ENCODE data around the gene NPIPA3. TPM values are rescaled to one million over a fixed set of nuclear protein-coding genes. Genes with fewer than 3 reads are reported as not detected.
A peak's percentile ranks its signal among the peaks of the same experiment; 100 is the strongest.
"Not testable (repeated sequence)": the region's sequence is repeated elsewhere in the genome, so short reads cannot be mapped to it uniquely, and the experiment has no call there.

The NPIPA3 gene
- total and polyA plus RNA-seq, 2 experiments from 2014 or later, result 2.2 TPM; not detected in 1

DNA sequence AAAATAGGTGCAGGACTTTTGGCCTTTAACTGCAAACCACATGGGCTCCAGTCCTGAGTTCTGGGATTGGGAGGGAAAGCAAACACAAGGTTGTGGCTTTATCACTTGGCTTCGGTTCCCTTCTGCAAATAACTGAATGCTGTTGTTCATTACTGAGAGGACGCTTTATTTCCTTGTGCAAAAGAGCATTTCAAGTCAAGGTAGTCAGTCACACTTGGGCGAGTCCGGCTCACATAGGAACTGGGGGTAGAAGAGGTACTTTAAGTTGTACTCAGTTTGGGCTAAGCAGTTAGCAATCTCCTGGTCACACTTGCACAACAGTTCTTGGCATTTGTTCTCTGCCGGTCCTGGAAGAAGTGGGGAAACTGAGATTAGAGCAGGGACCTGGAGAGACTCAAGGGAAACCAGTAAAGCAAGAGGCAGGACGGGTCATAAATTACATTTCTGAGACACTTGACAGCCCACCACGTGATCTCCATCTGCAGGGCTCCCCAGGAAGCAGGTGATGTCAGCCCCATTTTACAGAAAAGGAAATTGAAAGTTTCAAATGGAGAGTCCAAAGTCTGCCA lies 30.7 kb upstream of the NPIPA3 start:
- H3K4me1 ChIP-seq (ENCODE audit: low read depth), result no peaks in the 10 kb centered on the region
- no peaks in the 10 kb centered on the region for H3K9me3 ChIP-seq (ENCODE audit: low read depth)
- H3K27ac ChIP-seq, result no peak overlapping the region
- TF ChIP-seq, protein P1, sequence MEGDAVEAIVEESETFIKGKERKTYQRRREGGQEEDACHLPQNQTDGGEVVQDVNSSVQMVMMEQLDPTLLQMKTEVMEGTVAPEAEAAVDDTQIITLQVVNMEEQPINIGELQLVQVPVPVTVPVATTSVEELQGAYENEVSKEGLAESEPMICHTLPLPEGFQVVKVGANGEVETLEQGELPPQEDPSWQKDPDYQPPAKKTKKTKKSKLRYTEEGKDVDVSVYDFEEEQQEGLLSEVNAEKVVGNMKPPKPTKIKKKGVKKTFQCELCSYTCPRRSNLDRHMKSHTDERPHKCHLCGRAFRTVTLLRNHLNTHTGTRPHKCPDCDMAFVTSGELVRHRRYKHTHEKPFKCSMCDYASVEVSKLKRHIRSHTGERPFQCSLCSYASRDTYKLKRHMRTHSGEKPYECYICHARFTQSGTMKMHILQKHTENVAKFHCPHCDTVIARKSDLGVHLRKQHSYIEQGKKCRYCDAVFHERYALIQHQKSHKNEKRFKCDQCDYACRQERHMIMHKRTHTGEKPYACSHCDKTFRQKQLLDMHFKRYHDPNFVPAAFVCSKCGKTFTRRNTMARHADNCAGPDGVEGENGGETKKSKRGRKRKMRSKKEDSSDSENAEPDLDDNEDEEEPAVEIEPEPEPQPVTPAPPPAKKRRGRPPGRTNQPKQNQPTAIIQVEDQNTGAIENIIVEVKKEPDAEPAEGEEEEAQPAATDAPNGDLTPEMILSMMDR (IDR thresholded peaks at IDR 0.05; ENCODE audit: low read depth, low read length), result no peak
- no peaks in the 10 kb centered on the region for H3K27me3 ChIP-seq
- DNase-seq (ENCODE audit: low read depth in 1 of 2, low spot score in 1 of 2), result peak in 1 of 2 donors; percentile 10
- H3K4me3 ChIP-seq, result no peak overlapping the region
- peaks cover 6% of the 10 kb centered on the region for H3K36me3 ChIP-seq

DNA sequence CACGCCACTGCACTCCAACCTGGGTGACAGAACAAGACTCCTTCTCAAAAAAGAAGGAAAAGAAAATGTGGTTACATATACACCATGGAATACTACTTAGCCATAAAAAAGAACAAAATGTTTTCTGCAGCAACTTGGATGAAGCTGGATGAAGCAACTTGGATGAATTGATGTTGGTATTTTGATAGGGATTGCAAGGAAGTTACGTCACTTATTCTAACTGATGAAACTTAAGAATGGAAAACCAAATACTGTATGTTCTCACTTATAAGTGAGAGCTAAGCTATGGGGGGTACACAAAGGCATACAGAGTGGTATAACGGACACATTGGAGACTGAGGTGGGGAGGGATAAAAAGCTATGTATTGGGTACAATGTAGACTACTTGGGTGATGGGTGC lies 26.6 kb upstream of the NPIPA3 start:
- Histone ChIP-seq H3K36me3 (no peaks in the 10 kb centered on the region), H3K4me1 (ENCODE audit: low read depth) (no peaks in the 10 kb centered on the region), H3K4me3 (no peak overlapping the region), H3K27ac (no peak overlapping the region), H3K9me3 (ENCODE audit: low read depth) (no peaks in the 10 kb centered on the region), H3K27me3 (no peaks in the 10 kb centered on the region)
- TF ChIP-seq, protein P1 (IDR thresholded peaks at IDR 0.05; ENCODE audit: low read depth, low read length), result no peak
- DNase-seq (ENCODE audit: low read depth in 1 of 2, low spot score in 1 of 2), result no peak

DNA sequence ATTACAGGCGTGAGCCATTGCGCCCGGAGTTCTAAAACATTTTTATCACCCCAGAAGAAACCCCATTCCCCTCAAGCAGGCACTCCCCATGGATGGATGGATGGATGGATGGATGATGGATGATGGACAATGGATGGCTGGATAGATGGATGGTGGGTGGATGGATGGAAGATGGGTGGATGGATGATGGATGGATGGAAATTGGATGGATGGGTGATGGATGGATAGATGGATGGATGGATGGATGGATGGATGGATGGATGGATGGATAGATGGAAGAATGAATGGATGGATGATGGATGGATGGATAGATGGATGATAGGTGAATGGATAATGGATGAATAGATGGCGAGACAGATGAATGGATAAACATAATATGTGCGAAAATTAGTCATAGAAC lies 25.6 kb upstream of the NPIPA3 start:
- TF ChIP-seq, protein P1 (IDR thresholded peaks at IDR 0.05; ENCODE audit: low read depth, low read length), result no peak
- Histone ChIP-seq H3K27ac (no peak overlapping the region), H3K4me3 (no peak overlapping the region), H3K4me1 (ENCODE audit: low read depth) (no peaks in the 10 kb centered on the region), H3K27me3 (no peaks in the 10 kb centered on the region), H3K36me3 (no peaks in the 10 kb centered on the region), H3K9me3 (ENCODE audit: low read depth) (no peaks in the 10 kb centered on the region)
- no peak for DNase-seq (ENCODE audit: low read depth in 1 of 2, low spot score in 1 of 2)

DNA sequence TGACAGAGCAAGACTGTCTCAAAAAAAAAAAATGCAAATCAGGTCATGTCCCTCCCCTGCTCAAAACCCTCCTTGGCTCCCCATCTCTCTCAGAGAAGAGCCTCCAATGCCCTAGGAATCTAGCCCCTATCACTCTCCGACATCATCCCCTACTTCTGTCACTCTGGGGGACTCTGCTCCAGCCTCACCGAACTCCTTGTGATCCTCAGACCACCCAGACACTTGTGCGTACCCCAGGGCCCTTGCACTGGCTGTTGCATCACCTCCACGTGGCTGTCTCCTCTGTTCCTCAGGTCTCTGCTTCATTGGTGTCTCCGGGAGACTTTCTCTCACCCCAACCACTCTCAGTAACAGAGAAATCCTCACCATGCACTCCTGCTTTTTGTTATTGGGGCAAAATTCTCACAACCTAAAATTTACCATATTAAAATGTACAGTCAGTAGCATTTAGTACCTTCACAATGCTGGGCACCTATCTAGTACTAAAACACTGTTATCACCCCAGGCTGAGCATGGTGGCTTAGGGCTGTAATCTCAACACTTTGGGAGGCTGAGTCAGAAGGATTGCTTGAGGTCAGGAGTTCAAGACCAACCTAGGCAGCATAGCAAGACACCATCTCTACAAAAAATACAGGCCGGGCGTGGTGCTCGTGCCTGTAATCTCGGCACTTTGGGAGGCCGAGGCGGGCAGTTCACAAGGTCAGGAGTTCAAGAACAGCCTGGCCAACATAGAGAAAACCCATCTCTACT lies 24.3 kb upstream of the NPIPA3 start:
- no peak overlapping the region for H3K27ac ChIP-seq
- no peak overlapping the region for H3K4me3 ChIP-seq
- H3K9me3 ChIP-seq (ENCODE audit: low read depth), result no peaks in the 10 kb centered on the region
- TF ChIP-seq, protein P1 (IDR thresholded peaks at IDR 0.05; ENCODE audit: low read depth, low read length), result no peak
- no peaks in the 10 kb centered on the region for H3K36me3 ChIP-seq
- no peaks in the 10 kb centered on the region for H3K4me1 ChIP-seq (ENCODE audit: low read depth)
- DNase-seq (ENCODE audit: low read depth in 1 of 2, low spot score in 1 of 2), result no peak
- no peaks in the 10 kb centered on the region for H3K27me3 ChIP-seq

DNA sequence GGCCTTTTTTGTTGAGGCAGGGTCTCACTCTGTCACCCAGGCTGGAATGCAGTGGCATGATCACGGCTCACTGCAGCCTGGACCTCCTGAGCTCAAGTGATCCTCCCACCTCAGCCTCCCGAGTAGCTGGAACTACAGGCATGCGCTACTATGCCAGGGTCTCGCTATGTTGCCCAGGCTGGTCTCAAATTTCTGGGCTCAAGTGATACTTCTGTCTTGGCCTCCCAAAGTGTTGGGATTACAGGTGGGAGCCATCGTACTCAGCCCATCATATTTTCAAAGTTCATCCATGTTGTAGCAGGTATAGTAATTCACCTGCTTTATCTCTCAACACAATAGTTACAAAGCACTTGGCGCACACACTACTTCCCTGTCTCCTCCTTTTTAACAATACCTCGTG lies 22.8 kb upstream of the NPIPA3 start:
- not testable (repeated sequence) for H3K4me1 ChIP-seq (ENCODE audit: low read depth); H3K4me3 ChIP-seq; H3K9me3 ChIP-seq (ENCODE audit: low read depth); H3K27me3 ChIP-seq; DNase-seq (ENCODE audit: low read depth in 1 of 2, low spot score in 1 of 2); H3K36me3 ChIP-seq; H3K27ac ChIP-seq

DNA sequence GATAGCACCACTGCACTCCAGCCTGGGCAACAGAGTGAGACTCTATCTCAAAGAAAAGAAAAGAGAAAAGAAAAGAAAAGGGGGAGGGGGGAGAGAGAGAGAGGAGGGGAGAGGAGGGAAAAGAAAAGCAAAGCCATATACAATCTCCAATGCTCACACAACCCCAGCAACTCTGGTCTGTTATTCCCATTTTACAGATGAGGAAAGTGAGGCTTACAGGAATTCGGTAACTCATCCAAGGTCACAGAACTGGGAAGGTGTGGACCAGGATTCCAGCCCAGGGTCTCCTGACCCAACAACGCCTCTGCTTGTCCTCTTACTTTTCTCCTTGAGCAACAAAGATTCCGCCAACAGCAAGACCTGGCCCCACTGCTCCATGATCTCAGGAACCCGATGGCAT lies 22.1 kb upstream of the NPIPA3 start:
- Histone ChIP-seq H3K27ac (no peak overlapping the region), H3K27me3 (no peaks in the 10 kb centered on the region), H3K9me3 (ENCODE audit: low read depth) (no peaks in the 10 kb centered on the region), H3K4me1 (ENCODE audit: low read depth) (no peaks in the 10 kb centered on the region), H3K36me3 (no peaks in the 10 kb centered on the region), H3K4me3 (no peak overlapping the region)
- TF ChIP-seq, protein P1 (IDR thresholded peaks at IDR 0.05; ENCODE audit: low read depth, low read length), result no peak
- no peak for DNase-seq (ENCODE audit: low read depth in 1 of 2, low spot score in 1 of 2)

All from cardiac muscle cell (in vitro differentiated cells and primary cell).